ENCODE data around the gene EPHA2. TPM values are rescaled to one million over a fixed set of nuclear protein-coding genes. Genes with fewer than 3 reads are reported as not detected.

EPHA2 gene
- total and polyA plus RNA-seq, 2 experiments from 2014 or later: 7.5 to 51.2 TPM

DNA sequence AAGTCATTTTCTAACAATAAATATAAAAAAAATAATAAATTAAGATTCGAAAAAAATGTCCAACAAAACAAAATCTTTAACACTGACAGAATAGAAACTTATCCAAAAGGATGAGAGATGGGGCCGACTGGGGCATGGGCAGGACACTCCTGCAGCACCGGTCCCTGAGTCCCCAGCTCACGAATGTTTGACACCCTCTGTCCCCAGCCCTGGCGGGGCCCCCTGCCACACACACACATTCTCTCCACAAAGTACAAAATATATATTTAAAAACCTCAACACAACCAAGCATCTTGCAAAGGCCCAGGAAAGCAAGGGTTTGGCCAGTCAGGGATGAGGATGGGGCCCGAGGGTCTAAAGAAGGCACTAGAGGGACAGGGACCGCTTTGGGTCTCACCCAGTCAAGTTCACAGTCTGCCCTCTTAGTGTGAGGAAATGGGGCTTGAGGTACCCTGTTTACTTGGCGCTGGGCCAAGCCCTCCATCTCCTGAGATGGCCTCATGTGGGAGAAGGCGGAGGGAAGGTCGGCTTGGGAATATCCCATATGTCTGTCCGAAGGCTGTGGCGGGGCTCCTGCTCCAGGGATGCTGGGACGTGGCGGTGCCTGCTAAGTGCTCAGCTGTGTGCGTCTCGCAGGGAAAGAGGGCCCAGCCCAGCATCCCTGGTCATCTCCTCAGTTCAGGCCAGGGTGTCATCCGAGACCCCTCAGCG lies 31.3 kb downstream of the EPHA2 start (continued):
- TF ChIP-seq, protein P1, sequence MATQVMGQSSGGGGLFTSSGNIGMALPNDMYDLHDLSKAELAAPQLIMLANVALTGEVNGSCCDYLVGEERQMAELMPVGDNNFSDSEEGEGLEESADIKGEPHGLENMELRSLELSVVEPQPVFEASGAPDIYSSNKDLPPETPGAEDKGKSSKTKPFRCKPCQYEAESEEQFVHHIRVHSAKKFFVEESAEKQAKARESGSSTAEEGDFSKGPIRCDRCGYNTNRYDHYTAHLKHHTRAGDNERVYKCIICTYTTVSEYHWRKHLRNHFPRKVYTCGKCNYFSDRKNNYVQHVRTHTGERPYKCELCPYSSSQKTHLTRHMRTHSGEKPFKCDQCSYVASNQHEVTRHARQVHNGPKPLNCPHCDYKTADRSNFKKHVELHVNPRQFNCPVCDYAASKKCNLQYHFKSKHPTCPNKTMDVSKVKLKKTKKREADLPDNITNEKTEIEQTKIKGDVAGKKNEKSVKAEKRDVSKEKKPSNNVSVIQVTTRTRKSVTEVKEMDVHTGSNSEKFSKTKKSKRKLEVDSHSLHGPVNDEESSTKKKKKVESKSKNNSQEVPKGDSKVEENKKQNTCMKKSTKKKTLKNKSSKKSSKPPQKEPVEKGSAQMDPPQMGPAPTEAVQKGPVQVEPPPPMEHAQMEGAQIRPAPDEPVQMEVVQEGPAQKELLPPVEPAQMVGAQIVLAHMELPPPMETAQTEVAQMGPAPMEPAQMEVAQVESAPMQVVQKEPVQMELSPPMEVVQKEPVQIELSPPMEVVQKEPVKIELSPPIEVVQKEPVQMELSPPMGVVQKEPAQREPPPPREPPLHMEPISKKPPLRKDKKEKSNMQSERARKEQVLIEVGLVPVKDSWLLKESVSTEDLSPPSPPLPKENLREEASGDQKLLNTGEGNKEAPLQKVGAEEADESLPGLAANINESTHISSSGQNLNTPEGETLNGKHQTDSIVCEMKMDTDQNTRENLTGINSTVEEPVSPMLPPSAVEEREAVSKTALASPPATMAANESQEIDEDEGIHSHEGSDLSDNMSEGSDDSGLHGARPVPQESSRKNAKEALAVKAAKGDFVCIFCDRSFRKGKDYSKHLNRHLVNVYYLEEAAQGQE (IDR thresholded peaks at IDR 0.05; ENCODE audit: unreplicated experiment): no peak
- TF ChIP-seq STAT1 (IDR thresholded peaks at IDR 0.05; ENCODE audit: unreplicated experiment): no peak
- no peak for TF ChIP-seq POLR2AphosphoS5 (IDR thresholded peaks at IDR 0.05; ENCODE audit: low read depth)

DNA sequence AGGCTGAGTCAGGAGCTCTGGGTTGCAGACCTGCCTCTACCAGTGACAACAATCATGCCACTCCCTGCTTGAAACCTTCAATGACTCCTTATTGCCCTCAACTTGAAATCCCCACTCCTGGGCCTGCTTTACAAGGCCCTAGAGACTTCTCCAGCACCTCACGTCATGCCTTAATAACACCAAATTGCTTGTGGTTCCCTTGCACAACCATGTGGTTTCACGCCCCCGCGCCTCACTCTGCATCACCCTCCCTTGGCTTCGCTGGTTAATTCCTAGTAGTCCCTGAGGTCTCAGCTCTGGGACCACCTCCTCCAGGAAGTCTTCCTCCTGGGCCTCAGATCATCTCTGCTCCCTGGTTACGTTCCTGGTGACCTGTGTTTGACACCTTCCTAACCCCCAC lies 33.0 kb downstream of the EPHA2 start:
- H3K4me1 Mint-ChIP-seq: peaks cover 45% of the 10 kb centered on the region
- H3K27me3 Mint-ChIP-seq (ENCODE audit: insufficient read depth, low read depth, poor library complexity): peaks cover 7% of the 10 kb centered on the region
- H4K20me1 ChIP-seq (replicated peaks; ENCODE audit: insufficient read depth): 0 out of 2 replicates have a peak, but pooled peaks cover 3% of the 10 kb centered on the region
- peaks cover 39% of the 10 kb centered on the region for H3K36me3 Mint-ChIP-seq (ENCODE audit: low read depth)
- DNase-seq (ENCODE audit: low spot score) (no peak), ATAC-seq (no peak)
- no peak overlapping the region; the same call in 2 of the 3 replicates for H3K4me3 Mint-ChIP-seq
- H3K4me1 ChIP-seq (ENCODE audit: insufficient read depth): peaks cover 24% of the 10 kb centered on the region; the same call in 1 of the 2 replicates
- H3K27ac ChIP-seq (ENCODE audit: low read depth): no peak overlapping the region
- no peak overlapping the region for H3K4me3 ChIP-seq
- no peaks in the 10 kb centered on the region for H3K79me2 ChIP-seq (replicated peaks; ENCODE audit: insufficient read depth)
- peak overlapping the region; percentile 73 for H3K27ac Mint-ChIP-seq
- no peaks in the 10 kb centered on the region for H3K9me2 ChIP-seq (ENCODE audit: insufficient read depth)
- H3K9me3 Mint-ChIP-seq: no peaks in the 10 kb centered on the region
- no peaks in the 10 kb centered on the region for H3K27me3 ChIP-seq (ENCODE audit: insufficient read depth)
- H2AFZ ChIP-seq: no peak overlapping the region
- H3K36me3 ChIP-seq (ENCODE audit: insufficient read depth): peaks cover 7% of the 10 kb centered on the region; the same call in 1 of the 2 replicates
- no peak overlapping the region; the same call in 1 of the 2 replicates for H3K4me2 ChIP-seq
- H3F3A ChIP-seq (replicated peaks; ENCODE audit: low read depth): 0 out of 2 replicates have a peak, but pooled peaks cover 5% of the 10 kb centered on the region
- no peak for TF ChIP-seq EZH2 (IDR thresholded peaks at IDR 0.05; ENCODE audit: low read depth, unreplicated experiment)
- TF ChIP-seq NANOG (IDR thresholded peaks at IDR 0.05; ENCODE audit: borderline replicate concordance): no peak
- TF ChIP-seq EZH2phosphoT487 (IDR thresholded peaks at IDR 0.05; ENCODE audit: unreplicated experiment): no peak
- TF ChIP-seq, protein P2, sequence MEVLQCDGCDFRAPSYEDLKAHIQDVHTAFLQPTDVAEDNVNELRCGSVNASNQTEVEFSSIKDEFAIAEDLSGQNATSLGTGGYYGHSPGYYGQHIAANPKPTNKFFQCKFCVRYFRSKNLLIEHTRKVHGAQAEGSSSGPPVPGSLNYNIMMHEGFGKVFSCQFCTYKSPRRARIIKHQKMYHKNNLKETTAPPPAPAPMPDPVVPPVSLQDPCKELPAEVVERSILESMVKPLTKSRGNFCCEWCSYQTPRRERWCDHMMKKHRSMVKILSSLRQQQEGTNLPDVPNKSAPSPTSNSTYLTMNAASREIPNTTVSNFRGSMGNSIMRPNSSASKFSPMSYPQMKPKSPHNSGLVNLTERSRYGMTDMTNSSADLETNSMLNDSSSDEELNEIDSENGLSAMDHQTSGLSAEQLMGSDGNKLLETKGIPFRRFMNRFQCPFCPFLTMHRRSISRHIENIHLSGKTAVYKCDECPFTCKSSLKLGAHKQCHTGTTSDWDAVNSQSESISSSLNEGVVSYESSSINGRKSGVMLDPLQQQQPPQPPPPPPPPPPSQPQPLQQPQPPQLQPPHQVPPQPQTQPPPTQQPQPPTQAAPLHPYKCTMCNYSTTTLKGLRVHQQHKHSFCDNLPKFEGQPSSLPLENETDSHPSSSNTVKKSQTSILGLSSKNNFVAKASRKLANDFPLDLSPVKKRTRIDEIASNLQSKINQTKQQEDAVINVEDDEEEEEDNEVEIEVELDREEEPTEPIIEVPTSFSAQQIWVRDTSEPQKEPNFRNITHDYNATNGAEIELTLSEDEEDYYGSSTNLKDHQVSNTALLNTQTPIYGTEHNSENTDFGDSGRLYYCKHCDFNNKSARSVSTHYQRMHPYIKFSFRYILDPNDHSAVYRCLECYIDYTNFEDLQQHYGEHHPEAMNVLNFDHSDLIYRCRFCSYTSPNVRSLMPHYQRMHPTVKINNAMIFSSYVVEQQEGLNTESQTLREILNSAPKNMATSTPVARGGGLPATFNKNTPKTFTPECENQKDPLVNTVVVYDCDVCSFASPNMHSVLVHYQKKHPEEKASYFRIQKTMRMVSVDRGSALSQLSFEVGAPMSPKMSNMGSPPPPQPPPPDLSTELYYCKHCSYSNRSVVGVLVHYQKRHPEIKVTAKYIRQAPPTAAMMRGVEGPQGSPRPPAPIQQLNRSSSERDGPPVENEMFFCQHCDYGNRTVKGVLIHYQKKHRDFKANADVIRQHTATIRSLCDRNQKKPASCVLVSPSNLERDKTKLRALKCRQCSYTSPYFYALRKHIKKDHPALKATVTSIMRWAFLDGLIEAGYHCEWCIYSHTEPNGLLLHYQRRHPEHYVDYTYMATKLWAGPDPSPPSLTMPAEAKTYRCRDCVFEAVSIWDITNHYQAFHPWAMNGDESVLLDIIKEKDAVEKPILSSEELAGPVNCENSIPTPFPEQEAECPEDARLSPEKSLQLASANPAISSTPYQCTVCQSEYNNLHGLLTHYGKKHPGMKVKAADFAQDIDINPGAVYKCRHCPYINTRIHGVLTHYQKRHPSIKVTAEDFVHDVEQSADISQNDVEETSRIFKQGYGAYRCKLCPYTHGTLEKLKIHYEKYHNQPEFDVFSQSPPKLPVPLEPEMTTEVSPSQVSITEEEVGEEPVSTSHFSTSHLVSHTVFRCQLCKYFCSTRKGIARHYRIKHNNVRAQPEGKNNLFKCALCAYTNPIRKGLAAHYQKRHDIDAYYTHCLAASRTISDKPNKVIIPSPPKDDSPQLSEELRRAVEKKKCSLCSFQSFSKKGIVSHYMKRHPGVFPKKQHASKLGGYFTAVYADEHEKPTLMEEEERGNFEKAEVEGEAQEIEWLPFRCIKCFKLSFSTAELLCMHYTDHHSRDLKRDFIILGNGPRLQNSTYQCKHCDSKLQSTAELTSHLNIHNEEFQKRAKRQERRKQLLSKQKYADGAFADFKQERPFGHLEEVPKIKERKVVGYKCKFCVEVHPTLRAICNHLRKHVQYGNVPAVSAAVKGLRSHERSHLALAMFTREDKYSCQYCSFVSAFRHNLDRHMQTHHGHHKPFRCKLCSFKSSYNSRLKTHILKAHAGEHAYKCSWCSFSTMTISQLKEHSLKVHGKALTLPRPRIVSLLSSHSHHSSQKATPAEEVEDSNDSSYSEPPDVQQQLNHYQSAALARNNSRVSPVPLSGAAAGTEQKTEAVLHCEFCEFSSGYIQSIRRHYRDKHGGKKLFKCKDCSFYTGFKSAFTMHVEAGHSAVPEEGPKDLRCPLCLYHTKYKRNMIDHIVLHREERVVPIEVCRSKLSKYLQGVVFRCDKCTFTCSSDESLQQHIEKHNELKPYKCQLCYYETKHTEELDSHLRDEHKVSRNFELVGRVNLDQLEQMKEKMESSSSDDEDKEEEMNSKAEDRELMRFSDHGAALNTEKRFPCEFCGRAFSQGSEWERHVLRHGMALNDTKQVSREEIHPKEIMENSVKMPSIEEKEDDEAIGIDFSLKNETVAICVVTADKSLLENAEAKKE (CRISPR knock-in tag; IDR thresholded peaks at IDR 0.05): no peak
- TF ChIP-seq JUNB (IDR thresholded peaks at IDR 0.05; ENCODE audit: unreplicated experiment): no peak
- TF ChIP-seq, protein P3, sequence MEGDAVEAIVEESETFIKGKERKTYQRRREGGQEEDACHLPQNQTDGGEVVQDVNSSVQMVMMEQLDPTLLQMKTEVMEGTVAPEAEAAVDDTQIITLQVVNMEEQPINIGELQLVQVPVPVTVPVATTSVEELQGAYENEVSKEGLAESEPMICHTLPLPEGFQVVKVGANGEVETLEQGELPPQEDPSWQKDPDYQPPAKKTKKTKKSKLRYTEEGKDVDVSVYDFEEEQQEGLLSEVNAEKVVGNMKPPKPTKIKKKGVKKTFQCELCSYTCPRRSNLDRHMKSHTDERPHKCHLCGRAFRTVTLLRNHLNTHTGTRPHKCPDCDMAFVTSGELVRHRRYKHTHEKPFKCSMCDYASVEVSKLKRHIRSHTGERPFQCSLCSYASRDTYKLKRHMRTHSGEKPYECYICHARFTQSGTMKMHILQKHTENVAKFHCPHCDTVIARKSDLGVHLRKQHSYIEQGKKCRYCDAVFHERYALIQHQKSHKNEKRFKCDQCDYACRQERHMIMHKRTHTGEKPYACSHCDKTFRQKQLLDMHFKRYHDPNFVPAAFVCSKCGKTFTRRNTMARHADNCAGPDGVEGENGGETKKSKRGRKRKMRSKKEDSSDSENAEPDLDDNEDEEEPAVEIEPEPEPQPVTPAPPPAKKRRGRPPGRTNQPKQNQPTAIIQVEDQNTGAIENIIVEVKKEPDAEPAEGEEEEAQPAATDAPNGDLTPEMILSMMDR (conservative IDR thresholded peaks at IDR 0.05; ENCODE audit: low read depth in 2 of 2): no peak
- TF ChIP-seq ZNF331 (CRISPR knock-in tag; IDR thresholded peaks at IDR 0.05; ENCODE audit: low read depth): no peak

Data from GM23338 (cell line).